ENCODE results near the gene KDM4C.
"Not testable (repeated sequence)": the region's sequence is repeated elsewhere in the genome, so short reads cannot be mapped to it uniquely, and the experiment has no call there.

The KDM4C gene

GRCh38 chr9:7180247-7180646, 422.5 kb downstream of the KDM4C start:
- DNase-seq = no peak

GRCh38 chr9:7183139-7183538, 425.4 kb downstream of the KDM4C start:
- not testable (repeated sequence) for DNase-seq

DNA sequence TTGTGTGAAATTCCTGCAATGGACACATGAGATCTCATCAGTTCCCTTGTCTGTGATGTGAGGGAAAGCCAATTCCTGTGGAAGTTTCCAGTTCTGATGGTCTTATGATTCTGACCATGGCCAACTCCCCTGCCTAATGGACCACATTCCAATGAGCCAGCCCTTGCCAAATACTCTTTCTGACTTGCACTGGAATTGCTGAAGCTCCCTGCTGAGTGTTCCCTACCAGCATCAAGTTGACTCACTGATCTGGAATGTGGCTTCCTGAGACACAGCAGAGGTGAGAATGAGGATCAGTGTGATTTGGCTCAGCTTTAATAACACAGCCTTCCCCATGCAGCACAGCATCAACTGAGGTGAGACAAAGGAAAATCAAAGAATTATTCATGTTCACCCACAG, 427.8 kb downstream of the KDM4C start:
- DNase-seq = no peak

DNA sequence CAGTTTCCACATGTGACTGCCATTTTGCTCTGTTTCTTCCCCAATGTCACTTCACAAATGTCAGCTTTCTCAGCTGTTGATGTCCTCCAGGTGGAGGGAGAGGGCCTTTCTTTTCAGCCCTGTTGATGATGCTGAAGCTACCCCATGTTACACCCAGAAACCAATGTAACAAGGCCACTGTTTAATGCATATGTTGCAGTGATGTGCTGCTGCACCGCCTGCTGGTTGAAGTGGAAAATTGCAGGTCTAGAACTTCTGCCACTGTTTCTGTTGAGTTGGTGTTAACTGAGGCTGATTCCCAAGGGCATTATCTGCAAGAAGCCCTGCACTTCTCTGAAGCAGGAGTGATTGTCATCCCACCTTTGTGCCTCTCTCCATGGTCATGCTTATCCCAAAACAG, 428.4 kb downstream of the KDM4C start:
- no peak for DNase-seq

- no peak for DNase-seq
These were observed 434.5 kb downstream of the KDM4C start for GRCh38 chr9:7192266-7192665.

DNA sequence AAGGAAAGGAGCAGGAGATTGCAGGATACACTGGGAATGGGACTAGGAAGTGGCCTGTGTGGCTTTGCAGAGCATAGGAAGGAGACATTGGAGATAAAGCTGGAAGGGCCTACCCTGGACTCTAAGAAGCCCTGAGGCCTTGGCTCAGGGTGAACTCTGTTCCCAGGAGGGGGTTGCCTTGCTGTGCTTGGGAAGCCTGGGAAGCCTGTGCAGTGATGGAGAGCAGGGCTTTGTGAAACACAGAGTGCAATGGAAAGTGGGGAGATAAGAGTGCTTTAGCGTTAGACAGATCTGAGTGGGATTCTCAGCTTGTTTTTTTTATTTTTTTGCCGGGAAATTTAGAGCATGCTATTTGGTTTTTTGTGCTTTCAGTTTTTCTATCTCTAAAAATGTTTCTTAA, 437.8 kb downstream of the KDM4C start:
- no peak for DNase-seq

- DNase-seq = no peak
These were observed 438.7 kb downstream of the KDM4C start for GRCh38 chr9:7196467-7196866.

DNA sequence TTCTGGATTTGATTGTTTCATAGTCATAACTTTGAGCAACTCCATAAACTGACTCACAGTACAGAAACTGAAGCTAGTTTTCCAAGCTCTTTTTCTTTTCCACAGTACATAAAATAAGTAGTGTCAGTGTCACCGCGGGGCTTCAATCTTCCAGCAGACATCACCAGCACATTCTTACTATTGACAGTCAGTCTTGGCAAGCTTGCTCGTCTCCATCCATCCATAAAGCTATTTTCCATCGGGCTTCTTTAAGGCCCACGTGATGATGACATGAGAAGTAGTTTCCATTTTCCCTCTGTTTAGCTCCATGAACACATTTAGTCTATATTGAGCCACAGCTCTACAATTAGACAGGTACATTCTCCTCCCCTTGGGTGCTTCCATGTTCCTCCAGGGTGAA, 443.4 kb downstream of the KDM4C start:
- no peak for DNase-seq

DNA sequence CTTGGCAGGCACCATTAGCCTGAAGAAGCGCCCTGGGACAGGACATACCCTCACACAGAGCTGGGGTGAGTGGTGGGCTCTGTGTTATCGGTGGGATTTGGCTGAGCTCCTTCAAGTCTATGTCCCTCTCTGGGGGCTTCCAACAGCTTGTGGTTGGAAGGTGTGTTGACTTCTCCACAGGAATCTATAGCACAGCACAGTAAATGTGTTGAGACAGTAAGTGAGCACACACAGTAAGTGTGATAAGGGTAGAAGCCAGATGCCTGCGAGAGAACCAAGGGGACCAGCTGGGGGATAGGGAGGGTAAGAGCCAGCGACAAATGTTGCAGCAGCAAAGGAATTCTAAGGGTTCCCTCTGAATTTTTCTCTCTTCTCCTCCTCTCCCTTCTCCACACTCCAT, 448.0 kb downstream of the KDM4C start:
- no peak for DNase-seq

DNA sequence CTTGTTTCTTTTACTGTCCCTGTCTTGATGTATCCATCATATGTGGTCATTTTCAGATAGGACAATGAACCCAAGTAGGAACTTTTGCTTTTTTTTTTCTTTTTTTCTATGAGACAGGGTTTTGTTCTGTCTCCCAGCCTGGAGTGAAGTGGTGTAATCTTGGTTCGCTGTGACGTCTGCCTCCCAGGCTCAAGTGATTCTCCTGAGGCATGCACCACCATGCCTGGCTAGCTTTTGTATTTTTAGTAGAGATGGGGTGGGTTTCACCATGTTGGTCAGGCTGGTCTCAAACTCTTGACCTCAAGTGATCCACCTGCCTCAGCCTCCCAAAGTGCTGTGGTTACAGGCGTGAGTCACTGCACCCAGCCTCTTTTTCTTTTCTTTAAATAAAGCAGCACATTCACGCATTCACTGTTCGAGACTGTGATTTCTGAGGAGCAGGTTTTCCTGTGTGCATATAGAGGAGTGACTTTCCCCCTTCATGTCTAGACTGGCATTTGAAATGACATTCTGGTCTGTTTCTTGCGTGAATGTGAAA, 448.5 kb downstream of the KDM4C start:
- no peak for DNase-seq

DNA sequence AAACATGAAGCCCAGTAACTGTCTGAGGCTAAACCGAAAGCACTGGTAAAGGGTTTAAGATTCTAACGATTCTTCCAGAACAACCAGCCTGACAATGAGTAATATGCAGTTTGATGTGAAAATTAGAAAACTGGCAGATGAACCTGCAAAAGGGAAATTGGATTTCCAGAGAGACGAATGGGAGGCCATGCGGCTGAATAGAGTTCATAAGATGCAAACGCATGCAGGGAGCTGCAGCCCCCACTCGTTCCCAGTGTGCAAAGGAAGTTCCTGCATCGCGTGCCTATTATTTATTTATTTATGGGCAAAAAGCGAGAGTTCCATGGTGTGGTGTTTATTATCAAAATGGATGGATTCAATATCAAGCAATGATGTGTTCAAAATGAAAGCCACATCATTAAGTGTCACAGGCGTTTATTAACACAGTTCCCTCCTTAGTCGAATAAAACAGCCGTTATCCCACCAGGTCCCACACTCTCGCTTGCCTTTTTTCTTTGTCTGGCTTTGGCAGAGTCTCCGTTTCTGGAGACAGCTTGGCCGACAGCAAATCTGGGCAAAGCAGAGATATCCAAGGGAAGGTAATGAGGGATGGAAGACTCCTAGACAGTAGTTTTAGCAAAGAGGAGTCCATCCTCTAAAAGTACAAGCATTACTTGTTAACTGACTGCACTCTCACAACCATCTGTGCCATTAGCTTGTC, 451.4 kb downstream of the KDM4C start:
- no peak for DNase-seq

- no peak for DNase-seq
These were observed 452.2 kb downstream of the KDM4C start for GRCh38 chr9:7209990-7210389.

DNA sequence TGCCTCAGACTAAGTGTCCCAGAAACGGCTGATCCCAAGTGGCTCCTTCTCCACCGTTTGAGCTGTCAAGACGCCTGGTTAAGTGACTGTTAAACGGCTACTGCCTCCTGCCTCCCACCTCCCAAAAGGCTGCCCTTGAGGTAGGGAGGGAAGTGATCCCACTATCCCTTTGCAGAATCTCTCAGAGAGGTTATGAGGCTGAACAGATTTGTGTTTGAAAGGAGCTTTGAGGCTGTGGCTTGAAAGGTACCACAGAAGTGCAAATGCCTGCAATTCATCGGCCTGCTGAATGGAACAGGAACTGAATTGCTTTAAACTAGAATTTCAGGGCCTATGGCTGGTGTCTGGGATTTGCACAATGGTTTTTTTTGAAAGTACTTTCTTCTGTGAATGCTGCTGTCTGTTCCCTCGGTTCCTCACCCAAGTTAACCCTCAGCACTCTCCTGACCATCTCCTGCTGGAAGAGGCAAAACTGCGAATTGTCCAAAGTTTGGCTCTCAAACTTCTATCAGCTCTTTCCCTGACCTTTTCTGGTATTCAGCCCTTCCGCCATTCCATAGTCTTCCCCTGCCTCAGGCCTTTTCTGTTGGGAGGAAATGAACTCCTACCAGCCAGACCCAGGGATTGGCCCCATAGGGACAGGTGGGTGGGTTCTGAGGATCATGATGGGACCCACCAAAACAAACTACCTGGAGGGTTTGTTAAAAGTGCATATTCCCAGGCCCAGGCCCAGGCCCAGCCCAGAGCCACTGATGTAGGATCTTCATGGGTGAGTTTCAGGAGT, 453.3 kb downstream of the KDM4C start:
- DNase-seq = no peak

- no peak for DNase-seq
These were observed 453.9 kb downstream of the KDM4C start for GRCh38 chr9:7211657-7212056.

- no peak for DNase-seq
These were observed 454.3 kb downstream of the KDM4C start for GRCh38 chr9:7212101-7212500.

DNA sequence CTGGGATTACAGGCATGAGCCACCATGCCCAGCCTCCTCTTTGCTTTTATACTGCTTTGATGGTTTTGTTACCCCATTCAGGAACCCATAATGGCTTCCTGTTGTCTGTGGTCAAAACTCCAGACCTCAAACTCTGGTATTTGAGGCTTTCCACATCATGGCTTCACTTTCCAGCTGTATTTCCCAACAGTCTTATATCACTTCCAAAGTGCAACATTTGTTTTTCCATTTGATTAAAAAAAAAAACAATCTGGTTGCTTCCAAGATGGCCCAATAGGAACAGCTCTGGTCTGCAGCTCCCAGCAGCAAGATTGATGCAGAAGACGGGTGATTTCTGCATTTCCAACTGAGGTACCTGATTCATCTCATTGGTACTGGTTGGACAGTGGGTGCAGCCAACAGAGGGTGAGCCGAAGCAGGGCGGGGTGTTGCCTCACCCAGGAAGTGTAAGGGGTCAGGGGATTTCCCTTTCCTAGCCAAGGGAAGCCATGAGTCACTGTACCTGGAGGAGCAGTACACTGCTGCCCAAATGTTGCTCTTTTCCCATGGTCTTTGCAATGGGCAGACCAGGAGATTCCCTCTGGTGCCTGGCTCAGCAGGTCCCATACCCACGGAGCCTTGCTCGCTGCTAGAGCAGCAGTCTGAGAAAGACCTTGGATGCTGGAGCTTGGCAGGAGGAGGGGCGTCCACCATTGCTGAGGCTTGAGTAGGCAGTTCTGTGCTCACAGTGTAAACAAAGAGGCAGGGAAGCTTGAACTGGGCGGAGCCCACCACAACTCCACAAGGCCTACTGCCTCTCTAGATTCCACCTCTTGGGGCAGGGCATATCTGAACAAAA, 458.4 kb downstream of the KDM4C start:
- no peak for DNase-seq

GRCh38 chr9:7223981-7224380, 466.2 kb downstream of the KDM4C start:
- no peak for DNase-seq
